ENCODE measurements around the gene SPINT2.

SPINT2 gene

DNA sequence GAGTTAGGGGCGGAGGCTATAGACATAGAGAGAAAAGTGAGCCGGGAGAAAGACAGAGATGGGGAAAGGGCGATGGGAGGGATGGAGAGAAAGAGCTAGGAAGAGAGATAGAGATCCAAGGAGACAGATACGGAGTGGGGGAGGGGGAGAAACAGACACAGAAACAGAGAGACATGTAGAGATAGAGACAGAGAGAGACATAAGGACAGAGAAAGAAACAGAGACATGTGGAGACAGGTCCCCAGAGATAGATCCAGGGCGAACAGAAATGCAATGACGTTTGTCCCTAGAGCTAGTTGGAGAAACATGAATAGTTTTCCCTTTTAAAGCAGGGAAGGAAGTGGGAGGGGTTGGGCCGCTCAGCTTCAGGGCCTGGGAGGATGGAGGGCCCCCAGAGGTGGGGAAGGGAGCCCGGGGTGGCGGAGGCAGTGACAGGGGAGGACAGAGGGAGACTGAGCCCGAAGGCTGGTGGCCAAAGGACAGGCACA is 12.8 kb upstream of the SPINT2 start:
- Histone ChIP-seq H3K4me1 (ENCODE audit: insufficient read depth, low read length, severe bottlenecking) (no peaks in the 10 kb centered on the region), H3F3A (ENCODE audit: insufficient read depth, low read length) (no peaks in the 10 kb centered on the region), H3K79me2 (ENCODE audit: insufficient read depth, low read length) (no peaks in the 10 kb centered on the region), H3K9me2 (ENCODE audit: low read depth, low read length) (no peaks in the 10 kb centered on the region), H3K4me3 (ENCODE audit: low read depth, low read length, poor library complexity, severe bottlenecking) (no peak overlapping the region), H2AFZ (ENCODE audit: low read length) (no peak overlapping the region), H3K9ac (ENCODE audit: low read length) (no peak overlapping the region), H3K9me3 (ENCODE audit: low read length) (no peaks in the 10 kb centered on the region), H3K36me3 (ENCODE audit: insufficient read depth, low read length) (no peaks in the 10 kb centered on the region), H3K27ac (ENCODE audit: low read depth, low read length, poor library complexity, severe bottlenecking) (no peak overlapping the region), H3K4me2 (ENCODE audit: low read length) (no peak overlapping the region), H4K20me1 (ENCODE audit: insufficient read depth, low read length) (no peaks in the 10 kb centered on the region), H3K27me3 (ENCODE audit: insufficient read depth, low read length) (peaks cover 3% of the 10 kb centered on the region; the same call in 1 of the 2 replicates)
- TF ChIP-seq EZH2 (IDR thresholded peaks at IDR 0.05; ENCODE audit: borderline replicate concordance, low read length), result no peak
- TF ChIP-seq, protein P1, sequence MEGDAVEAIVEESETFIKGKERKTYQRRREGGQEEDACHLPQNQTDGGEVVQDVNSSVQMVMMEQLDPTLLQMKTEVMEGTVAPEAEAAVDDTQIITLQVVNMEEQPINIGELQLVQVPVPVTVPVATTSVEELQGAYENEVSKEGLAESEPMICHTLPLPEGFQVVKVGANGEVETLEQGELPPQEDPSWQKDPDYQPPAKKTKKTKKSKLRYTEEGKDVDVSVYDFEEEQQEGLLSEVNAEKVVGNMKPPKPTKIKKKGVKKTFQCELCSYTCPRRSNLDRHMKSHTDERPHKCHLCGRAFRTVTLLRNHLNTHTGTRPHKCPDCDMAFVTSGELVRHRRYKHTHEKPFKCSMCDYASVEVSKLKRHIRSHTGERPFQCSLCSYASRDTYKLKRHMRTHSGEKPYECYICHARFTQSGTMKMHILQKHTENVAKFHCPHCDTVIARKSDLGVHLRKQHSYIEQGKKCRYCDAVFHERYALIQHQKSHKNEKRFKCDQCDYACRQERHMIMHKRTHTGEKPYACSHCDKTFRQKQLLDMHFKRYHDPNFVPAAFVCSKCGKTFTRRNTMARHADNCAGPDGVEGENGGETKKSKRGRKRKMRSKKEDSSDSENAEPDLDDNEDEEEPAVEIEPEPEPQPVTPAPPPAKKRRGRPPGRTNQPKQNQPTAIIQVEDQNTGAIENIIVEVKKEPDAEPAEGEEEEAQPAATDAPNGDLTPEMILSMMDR (IDR thresholded peaks at IDR 0.05; ENCODE audit: low read length), result no peak

DNA sequence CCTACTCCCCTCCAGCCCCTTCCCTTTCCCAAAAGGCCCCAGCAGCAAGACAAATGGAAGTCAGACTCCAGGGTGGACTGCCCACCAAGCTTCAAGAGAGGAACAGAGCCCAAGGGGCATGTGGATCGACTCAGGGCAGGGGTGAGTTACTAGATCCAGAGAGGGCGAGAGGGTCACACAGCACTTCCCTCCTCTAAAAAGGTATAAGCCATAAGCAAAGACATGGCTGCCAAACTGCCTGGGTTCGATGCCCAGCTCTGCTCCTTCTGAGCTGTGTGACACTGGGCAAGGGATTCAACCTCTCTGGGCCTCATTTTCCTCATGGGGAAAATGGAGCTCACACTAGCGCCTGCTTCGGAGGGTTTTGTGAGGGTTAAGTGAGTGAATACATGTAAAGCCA is 12.0 kb upstream of the SPINT2 start:
- Histone ChIP-seq H3K4me2 (ENCODE audit: low read length) (no peak overlapping the region), H4K20me1 (ENCODE audit: insufficient read depth, low read length) (no peaks in the 10 kb centered on the region), H3K27ac (ENCODE audit: low read depth, low read length, poor library complexity, severe bottlenecking) (no peak overlapping the region), H3K9ac (ENCODE audit: low read length) (no peak overlapping the region), H3K79me2 (ENCODE audit: insufficient read depth, low read length) (no peaks in the 10 kb centered on the region), H3K4me1 (ENCODE audit: insufficient read depth, low read length, severe bottlenecking) (no peaks in the 10 kb centered on the region), H3K9me3 (ENCODE audit: low read length) (no peaks in the 10 kb centered on the region), H3F3A (ENCODE audit: insufficient read depth, low read length) (no peaks in the 10 kb centered on the region), H3K27me3 (ENCODE audit: insufficient read depth, low read length) (no peaks in the 10 kb centered on the region; the same call in 1 of the 2 replicates), H3K36me3 (ENCODE audit: insufficient read depth, low read length) (no peaks in the 10 kb centered on the region), H3K4me3 (ENCODE audit: low read depth, low read length, poor library complexity, severe bottlenecking) (no peak overlapping the region), H3K9me2 (ENCODE audit: low read depth, low read length) (no peaks in the 10 kb centered on the region), H2AFZ (ENCODE audit: low read length) (no peak overlapping the region)
- no peak for TF ChIP-seq EZH2 (IDR thresholded peaks at IDR 0.05; ENCODE audit: borderline replicate concordance, low read length)
- TF ChIP-seq, protein P1 (IDR thresholded peaks at IDR 0.05; ENCODE audit: low read length), result no peak

DNA sequence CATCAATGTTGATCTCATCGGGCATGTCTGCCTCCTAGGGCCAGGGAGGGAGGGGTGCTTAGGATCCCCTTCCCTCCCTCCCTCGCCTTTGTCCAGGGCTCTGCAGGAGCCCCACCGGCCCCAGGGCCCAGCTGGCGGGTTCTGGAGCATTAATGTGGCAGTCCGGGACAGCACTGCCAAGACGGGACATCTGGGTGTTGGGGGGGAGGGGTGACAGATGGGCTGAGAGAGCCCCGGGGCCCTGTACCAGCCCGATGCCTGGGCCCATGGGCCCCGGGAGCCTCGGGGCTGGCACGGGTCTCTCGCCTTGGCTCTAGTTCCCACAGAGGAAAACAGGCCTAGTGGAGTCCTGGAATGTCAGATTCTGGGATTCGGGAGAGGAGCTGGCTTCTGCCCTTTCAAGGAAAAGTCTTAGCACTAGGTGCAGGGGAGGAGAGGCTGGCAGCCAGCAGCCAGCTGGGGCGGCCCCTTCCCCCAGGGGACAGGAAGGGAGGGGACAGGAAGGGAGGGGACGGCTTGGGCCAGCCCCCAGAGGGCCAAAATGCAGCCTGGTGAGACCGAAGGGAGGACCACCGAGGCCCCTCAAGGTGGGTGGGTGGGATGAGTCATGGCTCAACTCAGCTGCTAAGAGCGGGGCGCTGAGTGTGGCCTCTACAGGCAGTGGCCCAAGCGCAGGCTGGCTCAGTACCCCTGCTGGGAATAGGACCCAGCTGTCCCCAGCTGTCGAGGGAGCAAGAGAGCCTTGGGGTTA is 11.3 kb upstream of the SPINT2 start:
- H3K9me3 ChIP-seq (ENCODE audit: low read length), result no peaks in the 10 kb centered on the region
- H2AFZ ChIP-seq (ENCODE audit: low read length), result no peak overlapping the region
- no peaks in the 10 kb centered on the region; the same call in 1 of the 2 replicates for H3K27me3 ChIP-seq (ENCODE audit: insufficient read depth, low read length)
- H3K4me2 ChIP-seq (ENCODE audit: low read length), result no peak overlapping the region
- no peaks in the 10 kb centered on the region for H3K79me2 ChIP-seq (ENCODE audit: insufficient read depth, low read length)
- no peaks in the 10 kb centered on the region for H3K9me2 ChIP-seq (ENCODE audit: low read depth, low read length)
- TF ChIP-seq EZH2 (IDR thresholded peaks at IDR 0.05; ENCODE audit: borderline replicate concordance, low read length), result no peak
- TF ChIP-seq, protein P1 (IDR thresholded peaks at IDR 0.05; ENCODE audit: low read length), result no peak
- H3K4me3 ChIP-seq (ENCODE audit: low read depth, low read length, poor library complexity, severe bottlenecking), result no peak overlapping the region
- H3K9ac ChIP-seq (ENCODE audit: low read length), result no peak overlapping the region
- no peak overlapping the region for H3K27ac ChIP-seq (ENCODE audit: low read depth, low read length, poor library complexity, severe bottlenecking)
- H4K20me1 ChIP-seq (ENCODE audit: insufficient read depth, low read length), result no peaks in the 10 kb centered on the region
- H3K36me3 ChIP-seq (ENCODE audit: insufficient read depth, low read length), result no peaks in the 10 kb centered on the region
- no peaks in the 10 kb centered on the region for H3F3A ChIP-seq (ENCODE audit: insufficient read depth, low read length)
- H3K4me1 ChIP-seq (ENCODE audit: insufficient read depth, low read length, severe bottlenecking), result no peaks in the 10 kb centered on the region

Data from OCI-LY1 (cell line).